MG63 (cell line): ENCODE results near the gene KLHL6. TPM values are rescaled to one million over a fixed set of nuclear protein-coding genes. Genes with fewer than 3 reads are reported as not detected.

ENCODE experiments used
- DNase-seq: peaks from one replicate; pipeline ENCODE4 v3.0.0-alpha.2; 2020
- H3K27me3 ChIP-seq: fragments of 250-450 bp; sonication (Bioruptor Pico); 2 replicates; pipeline ENCODE4 v1.5.1; 2020; ENCODE audit warnings: mild to moderate bottlenecking, moderate library complexity
- H3K36me3 ChIP-seq: fragments of 250-450 bp; sonication (Bioruptor Pico); 2 replicates; pipeline ENCODE4 v1.5.1; 2020; ENCODE audit warnings: mild to moderate bottlenecking, moderate library complexity
- H3K4me3 ChIP-seq: fragments of 250-450 bp; sonication (Bioruptor Pico); 2 replicates; pipeline ENCODE4 v1.5.1; 2020; ENCODE audit warnings: mild to moderate bottlenecking, moderate library complexity
- H3K9me3 ChIP-seq: fragments of 250-450 bp; sonication (Bioruptor Pico); 2 replicates; pipeline ENCODE4 v1.5.1; 2020; ENCODE audit warnings: mild to moderate bottlenecking, moderate library complexity
- total RNA-seq: library from RNA; depleted of rRNA; stranded (reverse); fragments of >200 nt; shearing (Covaris generic); gene quantifications from 2 replicates; pipeline ENCODE4 v1.2.3, GENCODE V29; 2014; ENCODE audit warnings: low replicate concordance

KLHL6 gene
- total RNA-seq, 1 experiment from 2014 or later, result not detected

GRCh38 chr3:183502237-183503181 lies 53.0 kb downstream of the KLHL6 start:
- Histone ChIP-seq H3K36me3 (no peaks in the 10 kb centered on the region), H3K27me3 (no peaks in the 10 kb centered on the region), H3K9me3 (no peaks in the 10 kb centered on the region), H3K4me3 (no peak overlapping the region)
- no peak for DNase-seq

- H3K9me3 ChIP-seq, result no peaks in the 10 kb centered on the region
- no peak for DNase-seq
- H3K27me3 ChIP-seq, result no peaks in the 10 kb centered on the region
- no peak overlapping the region for H3K4me3 ChIP-seq
- H3K36me3 ChIP-seq, result no peaks in the 10 kb centered on the region
These were observed 54.4 kb downstream of the KLHL6 start for GRCh38 chr3:183500981-183501704.

- Histone ChIP-seq H3K27me3 (no peaks in the 10 kb centered on the region; the same call in 1 of the 2 replicates), H3K36me3 (no peaks in the 10 kb centered on the region), H3K4me3 (no peak overlapping the region), H3K9me3 (no peaks in the 10 kb centered on the region)
- DNase-seq, result no peak
These were observed 55.2 kb downstream of the KLHL6 start for GRCh38 chr3:183500319-183500718.

- Histone ChIP-seq H3K36me3 (no peaks in the 10 kb centered on the region), H3K9me3 (no peaks in the 10 kb centered on the region), H3K27me3 (peaks cover 3% of the 10 kb centered on the region; the same call in 1 of the 2 replicates), H3K4me3 (no peak overlapping the region)
- no peak for DNase-seq
These were observed 56.9 kb downstream of the KLHL6 start for GRCh38 chr3:183498634-183499033.

- no peak for DNase-seq
- Histone ChIP-seq H3K4me3 (no peak overlapping the region), H3K27me3 (peaks cover 3% of the 10 kb centered on the region; the same call in 1 of the 2 replicates), H3K36me3 (no peaks in the 10 kb centered on the region), H3K9me3 (no peaks in the 10 kb centered on the region)
These were observed 58.2 kb downstream of the KLHL6 start for GRCh38 chr3:183497313-183497712.

- Histone ChIP-seq H3K4me3 (no peak overlapping the region), H3K27me3 (peaks cover 3% of the 10 kb centered on the region; the same call in 1 of the 2 replicates), H3K36me3 (no peaks in the 10 kb centered on the region), H3K9me3 (no peaks in the 10 kb centered on the region)
- no peak for DNase-seq
These were observed 59.2 kb downstream of the KLHL6 start for GRCh38 chr3:183496311-183496710.

- Histone ChIP-seq H3K36me3 (no peaks in the 10 kb centered on the region), H3K27me3 (peaks cover 3% of the 10 kb centered on the region; the same call in 1 of the 2 replicates)
These were observed 61.2 kb downstream of the KLHL6 start for GRCh38 chr3:183494341-183494740.

GRCh38 chr3:183493296-183494045 lies 62.0 kb downstream of the KLHL6 start:
- Histone ChIP-seq H3K27me3 (peaks cover 3% of the 10 kb centered on the region; the same call in 1 of the 2 replicates), H3K9me3 (no peaks in the 10 kb centered on the region), H3K36me3 (no peaks in the 10 kb centered on the region), H3K4me3 (no peak overlapping the region)
- DNase-seq, result no peak

More at GRCh38 chr3:183494341-183494740, 61.2 kb downstream of the KLHL6 start:
- H3K9me3 ChIP-seq, result no peaks in the 10 kb centered on the region
- H3K4me3 ChIP-seq, result no peak overlapping the region
- DNase-seq, result no peak

GRCh38 chr3:183492849-183493179 lies 62.7 kb downstream of the KLHL6 start:
- Histone ChIP-seq H3K27me3 (peaks cover 3% of the 10 kb centered on the region; the same call in 1 of the 2 replicates), H3K9me3 (no peaks in the 10 kb centered on the region), H3K36me3 (no peaks in the 10 kb centered on the region), H3K4me3 (no peak overlapping the region)
- no peak for DNase-seq

GRCh38 chr3:183491923-183492848 lies 63.3 kb downstream of the KLHL6 start:
- DNase-seq, result no peak
- peaks cover 3% of the 10 kb centered on the region; the same call in 1 of the 2 replicates for H3K27me3 ChIP-seq
- H3K9me3 ChIP-seq, result no peaks in the 10 kb centered on the region
- no peaks in the 10 kb centered on the region for H3K36me3 ChIP-seq
- H3K4me3 ChIP-seq, result no peak overlapping the region

- no peak for DNase-seq
- H3K36me3 ChIP-seq, result no peaks in the 10 kb centered on the region
- no peak overlapping the region for H3K4me3 ChIP-seq
- no peaks in the 10 kb centered on the region for H3K9me3 ChIP-seq
- H3K27me3 ChIP-seq, result peaks cover 3% of the 10 kb centered on the region; the same call in 1 of the 2 replicates
These were observed 64.2 kb downstream of the KLHL6 start for GRCh38 chr3:183491109-183491922.

GRCh38 chr3:183490653-183491052 lies 64.9 kb downstream of the KLHL6 start:
- peaks cover 3% of the 10 kb centered on the region; the same call in 1 of the 2 replicates for H3K27me3 ChIP-seq
- no peaks in the 10 kb centered on the region for H3K9me3 ChIP-seq
- no peak for DNase-seq
- H3K36me3 ChIP-seq, result no peaks in the 10 kb centered on the region
- no peak overlapping the region for H3K4me3 ChIP-seq

GRCh38 chr3:183490211-183490601 lies 65.3 kb downstream of the KLHL6 start:
- Histone ChIP-seq H3K27me3 (peaks cover 3% of the 10 kb centered on the region; the same call in 1 of the 2 replicates), H3K4me3 (no peak overlapping the region), H3K36me3 (no peaks in the 10 kb centered on the region), H3K9me3 (no peaks in the 10 kb centered on the region)
- DNase-seq, result no peak

- Histone ChIP-seq H3K4me3 (no peak overlapping the region), H3K36me3 (no peaks in the 10 kb centered on the region), H3K9me3 (no peaks in the 10 kb centered on the region), H3K27me3 (peaks cover 3% of the 10 kb centered on the region; the same call in 1 of the 2 replicates)
- no peak for DNase-seq
These were observed 65.9 kb downstream of the KLHL6 start for GRCh38 chr3:183489455-183490210.
